ENCODE data around the gene TBXAS1. TPM values are rescaled to one million over a fixed set of nuclear protein-coding genes. Genes with fewer than 3 reads are reported as not detected.

TBXAS1 gene
- polyA plus RNA-seq, 1 experiment, result 53.2 TPM

DNA sequence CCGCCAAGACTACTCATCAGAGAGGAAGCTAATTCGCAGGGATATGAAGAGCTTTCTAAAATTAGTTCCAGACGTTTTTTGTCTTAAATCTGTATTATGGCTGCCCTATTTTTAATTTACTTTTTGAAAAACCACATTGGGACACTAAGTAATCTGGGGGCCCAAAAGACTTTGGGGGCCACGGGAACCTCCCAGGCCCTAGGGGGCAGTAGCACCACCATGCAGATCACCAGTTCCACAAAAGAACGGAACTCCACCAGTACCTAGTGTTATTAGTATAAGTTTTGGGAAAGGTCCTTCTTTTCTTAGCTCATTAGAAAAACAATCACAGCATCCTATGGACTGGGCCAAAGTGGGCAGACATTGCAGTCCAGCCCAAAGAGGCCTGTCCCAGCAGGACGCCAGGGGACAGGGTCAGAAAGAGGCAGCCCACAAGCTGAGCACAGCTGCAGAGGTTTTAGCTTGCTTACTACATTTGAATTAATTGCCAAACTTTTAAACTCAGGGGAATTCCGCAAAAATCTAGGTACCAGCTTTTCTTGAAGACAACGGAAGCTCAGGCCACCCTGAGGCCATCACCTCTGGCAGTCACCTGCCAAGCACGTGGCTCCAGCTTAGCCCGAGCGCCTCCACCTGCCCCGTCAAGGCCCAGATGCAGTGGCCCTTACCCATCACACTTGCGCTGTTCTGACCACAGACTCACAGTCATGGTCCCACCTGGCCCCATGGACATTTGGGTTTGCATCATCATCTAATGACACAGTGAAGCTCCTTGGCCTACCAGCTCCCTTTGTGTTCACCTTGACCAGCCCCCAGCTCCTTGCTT is 158.8 kb downstream of the TBXAS1 start:
- ChIA-PET CTCF (interaction anchor here (0.5 to 2.1 kb wide), 5 partner anchors 22 to 386 kb away, joined by 3 to 7 read pairs (median 3); no protein-coding TSS in a partner anchor), POLR2A (no interaction called here)
- H3K4me3 ChIP-seq (ENCODE audit: low read depth, low read length), result no peak overlapping the region
- TF ChIP-seq, protein P1, sequence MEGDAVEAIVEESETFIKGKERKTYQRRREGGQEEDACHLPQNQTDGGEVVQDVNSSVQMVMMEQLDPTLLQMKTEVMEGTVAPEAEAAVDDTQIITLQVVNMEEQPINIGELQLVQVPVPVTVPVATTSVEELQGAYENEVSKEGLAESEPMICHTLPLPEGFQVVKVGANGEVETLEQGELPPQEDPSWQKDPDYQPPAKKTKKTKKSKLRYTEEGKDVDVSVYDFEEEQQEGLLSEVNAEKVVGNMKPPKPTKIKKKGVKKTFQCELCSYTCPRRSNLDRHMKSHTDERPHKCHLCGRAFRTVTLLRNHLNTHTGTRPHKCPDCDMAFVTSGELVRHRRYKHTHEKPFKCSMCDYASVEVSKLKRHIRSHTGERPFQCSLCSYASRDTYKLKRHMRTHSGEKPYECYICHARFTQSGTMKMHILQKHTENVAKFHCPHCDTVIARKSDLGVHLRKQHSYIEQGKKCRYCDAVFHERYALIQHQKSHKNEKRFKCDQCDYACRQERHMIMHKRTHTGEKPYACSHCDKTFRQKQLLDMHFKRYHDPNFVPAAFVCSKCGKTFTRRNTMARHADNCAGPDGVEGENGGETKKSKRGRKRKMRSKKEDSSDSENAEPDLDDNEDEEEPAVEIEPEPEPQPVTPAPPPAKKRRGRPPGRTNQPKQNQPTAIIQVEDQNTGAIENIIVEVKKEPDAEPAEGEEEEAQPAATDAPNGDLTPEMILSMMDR (IDR thresholded peaks at IDR 0.05; ENCODE audit: low read depth, low read length), result no peak
- DNase-seq (ENCODE audit: low read depth, low spot score), result no peak
- H3K9me3 ChIP-seq (ENCODE audit: control insufficient read depth, insufficient read depth, low read length), result no peaks in the 10 kb centered on the region; the same call in 1 of the 2 replicates
- no peak overlapping the region for H3K27ac ChIP-seq (ENCODE audit: low read depth, low read length)
- peaks cover 4% of the 10 kb centered on the region for H3K27me3 ChIP-seq (ENCODE audit: control insufficient read depth, insufficient read depth, low read length)

DNA sequence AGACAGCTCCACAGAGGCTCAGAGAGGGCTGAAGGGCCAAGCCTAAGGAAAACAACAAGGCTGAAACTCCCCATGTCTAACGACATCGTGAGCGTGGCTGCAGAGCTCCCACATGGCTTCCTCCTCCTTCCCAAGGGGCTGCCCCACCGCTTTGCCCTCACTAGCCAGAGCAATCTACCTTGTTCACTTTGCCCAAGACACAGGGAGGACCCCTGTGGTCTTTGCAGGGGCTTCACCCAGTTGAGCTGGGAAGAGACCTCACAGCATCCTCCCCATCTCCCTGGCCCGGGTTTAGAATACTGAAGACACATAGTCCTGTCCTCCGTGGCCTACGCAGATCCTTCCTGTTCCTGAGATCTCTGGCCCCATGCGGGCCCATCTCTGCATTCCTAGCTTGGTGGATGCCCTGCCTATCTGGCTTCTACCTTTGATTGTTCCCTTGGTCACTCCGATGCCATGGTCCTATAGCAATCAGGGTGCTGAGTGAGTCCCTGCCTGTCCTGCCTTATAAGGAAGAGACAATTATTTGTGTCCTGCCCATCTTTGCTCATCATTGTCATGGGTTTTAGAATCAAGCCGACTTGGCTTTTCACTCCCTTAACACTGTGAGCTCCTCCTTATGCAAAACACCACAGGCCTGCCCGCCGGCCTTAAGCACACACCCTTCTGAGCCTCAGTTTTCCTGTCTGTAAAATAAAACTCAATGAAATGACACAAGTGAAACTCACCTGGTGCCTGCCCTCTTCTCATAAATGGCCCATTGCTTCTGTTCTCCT is 160.5 kb downstream of the TBXAS1 start:
- Histone ChIP-seq H3K9me3 (ENCODE audit: control insufficient read depth, insufficient read depth, low read length) (no peaks in the 10 kb centered on the region; the same call in 1 of the 2 replicates), H3K4me3 (ENCODE audit: low read depth, low read length) (no peak overlapping the region), H3K27me3 (ENCODE audit: control insufficient read depth, insufficient read depth, low read length) (peaks cover 4% of the 10 kb centered on the region), H3K27ac (ENCODE audit: low read depth, low read length) (no peak overlapping the region)
- ChIA-PET CTCF (interaction anchor here (0.6 kb wide), 1 partner anchor 745 kb away, joined by 4 read pairs; no protein-coding TSS in a partner anchor), POLR2A (interaction anchor here (0.6 kb wide), 1 partner anchor 217 kb away, joined by 4 read pairs; no protein-coding TSS in a partner anchor)
- no peak for DNase-seq (ENCODE audit: low read depth, low spot score)
- TF ChIP-seq, protein P1 (IDR thresholded peaks at IDR 0.05; ENCODE audit: low read depth, low read length), result no peak

DNA sequence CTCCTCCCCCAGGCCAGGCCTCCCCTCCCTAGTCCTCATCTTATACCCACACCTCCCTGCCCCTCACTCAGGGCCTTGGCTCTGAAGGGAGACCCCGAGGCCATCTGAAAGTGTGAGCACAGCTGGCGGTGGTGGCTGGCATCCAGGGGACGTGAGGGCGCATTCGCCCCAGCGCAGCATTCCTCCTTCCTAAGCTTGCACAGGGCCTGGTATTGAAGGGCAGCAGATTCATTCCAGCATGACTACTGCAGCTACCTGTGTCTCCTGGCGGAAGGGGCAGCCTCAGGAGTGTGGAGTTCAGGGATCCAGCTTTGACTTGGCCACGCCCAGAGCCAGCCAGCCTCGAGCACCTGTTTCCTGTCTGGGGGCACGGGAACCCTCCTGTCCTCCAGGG is 161.1 kb downstream of the TBXAS1 start:
- POLR2A ChIA-PET, result no interaction called here
- no peak for DNase-seq (ENCODE audit: low read depth, low spot score)
- CTCF ChIA-PET, result no interaction called here
- H3K4me3 ChIP-seq (ENCODE audit: low read depth, low read length), result no peak overlapping the region
- H3K9me3 ChIP-seq (ENCODE audit: control insufficient read depth, insufficient read depth, low read length), result no peaks in the 10 kb centered on the region; the same call in 1 of the 2 replicates
- peaks cover 4% of the 10 kb centered on the region for H3K27me3 ChIP-seq (ENCODE audit: control insufficient read depth, insufficient read depth, low read length)
- no peak overlapping the region for H3K27ac ChIP-seq (ENCODE audit: low read depth, low read length)
- TF ChIP-seq, protein P1 (IDR thresholded peaks at IDR 0.05; ENCODE audit: low read depth, low read length), result no peak

GRCh38 chr7:139990571-139991268 is 161.7 kb downstream of the TBXAS1 start:
- Histone ChIP-seq H3K27ac (ENCODE audit: low read depth, low read length) (no peak overlapping the region), H3K4me3 (ENCODE audit: low read depth, low read length) (no peak overlapping the region), H3K27me3 (ENCODE audit: control insufficient read depth, insufficient read depth, low read length) (peaks cover 4% of the 10 kb centered on the region), H3K9me3 (ENCODE audit: control insufficient read depth, insufficient read depth, low read length) (no peaks in the 10 kb centered on the region; the same call in 1 of the 2 replicates)
- DNase-seq (ENCODE audit: low read depth, low spot score), result no peak
- ChIA-PET CTCF (no interaction called here), POLR2A (no interaction called here)
- TF ChIP-seq, protein P1 (IDR thresholded peaks at IDR 0.05; ENCODE audit: low read depth, low read length), result no peak
